OCI-LY3 (cell line): ENCODE measurements around the gene LSM12.

Experiments
- H2AFZ ChIP-seq: fragments of 200-600, 300-600 bp; shearing (Covaris generic); 2 replicates; pipeline ENCODE4 v1.6.0; 2014; ENCODE audit warnings: antibody characterized with exemption, low read depth, low read length
- H3K27ac ChIP-seq: fragments of 200-600, 300-600 bp; sonication (generic); 2 replicates; pipeline ENCODE4 v1.5.1; 2014; ENCODE audit warnings: mild to moderate bottlenecking, low read length, moderate library complexity, mixed read lengths
- H3K27me3 ChIP-seq: fragments of 200-600, 300-600 bp; sonication (generic); 2 replicates; pipeline ENCODE4 v1.6.1; 2014; ENCODE audit warnings: low read depth, low read length, mixed read lengths
- H3K36me3 ChIP-seq: fragments of 200-600, 300-600 bp; sonication (generic); replicated peaks from 2 replicates; pipeline ENCODE3; 2014; ENCODE audit warnings: low read depth, low read length, mixed read lengths
- H3K4me1 ChIP-seq: fragments of 300-600, 200-600 bp; sonication (generic); 2 replicates; pipeline ENCODE4 v1.6.1; 2014; ENCODE audit warnings: low read length, mixed read lengths
- H3K4me2 ChIP-seq: fragments of 200-600, 300-600 bp; sonication (generic); 2 replicates; pipeline ENCODE4 v1.6.1; 2014; ENCODE audit warnings: low read length, mixed read lengths
- H3K4me3 ChIP-seq: fragments of 300-600, 200-600 bp; sonication (generic); 2 replicates; pipeline ENCODE4 v1.5.1; 2014; ENCODE audit warnings: antibody characterized with exemption, mild to moderate bottlenecking, low read length, moderate library complexity
- H3K79me2 ChIP-seq: fragments of 300-600, 200-600 bp; shearing (Covaris generic); 2 replicates; pipeline ENCODE4 v1.6.1; 2014; ENCODE audit warnings: mild to moderate bottlenecking, low read length, mixed read lengths
- H3K9ac ChIP-seq: fragments of 300-600, 200-600 bp; shearing (Covaris generic); 2 replicates; pipeline ENCODE4 v1.6.0; 2014; ENCODE audit warnings: mild to moderate bottlenecking, low read length, moderate library complexity
- H3K9me3 ChIP-seq: fragments of 200-600, 300-600 bp; shearing (Covaris generic); 2 replicates; pipeline ENCODE4 v1.6.1; 2014; ENCODE audit warnings: low read length, mixed read lengths; ENCODE audit not compliant: insufficient read depth
- H4K20me1 ChIP-seq: fragments of 200-600, 300-600 bp; sonication (generic); 2 replicates; pipeline ENCODE4 v1.6.1; 2016; ENCODE audit warnings: low read length, mixed read lengths; ENCODE audit not compliant: insufficient read depth
- EZH2phosphoT487 ChIP-seq: fragments of 200-600 bp; shearing (Covaris generic); IDR thresholded peaks from 2 replicates; pipeline ENCODE4 v1.6.1; 2018; ENCODE audit warnings: antibody characterized with exemption, mixed run types, low read depth
- TF ChIP-seq, protein P1 (sequence below): fragments of 200-600, 300-600 bp; sonication (generic); IDR thresholded peaks from 2 replicates; pipeline ENCODE4 v1.5.1; 2014; ENCODE audit warnings: antibody characterized with exemption, low read length, low read depth

The LSM12 gene

DNA sequence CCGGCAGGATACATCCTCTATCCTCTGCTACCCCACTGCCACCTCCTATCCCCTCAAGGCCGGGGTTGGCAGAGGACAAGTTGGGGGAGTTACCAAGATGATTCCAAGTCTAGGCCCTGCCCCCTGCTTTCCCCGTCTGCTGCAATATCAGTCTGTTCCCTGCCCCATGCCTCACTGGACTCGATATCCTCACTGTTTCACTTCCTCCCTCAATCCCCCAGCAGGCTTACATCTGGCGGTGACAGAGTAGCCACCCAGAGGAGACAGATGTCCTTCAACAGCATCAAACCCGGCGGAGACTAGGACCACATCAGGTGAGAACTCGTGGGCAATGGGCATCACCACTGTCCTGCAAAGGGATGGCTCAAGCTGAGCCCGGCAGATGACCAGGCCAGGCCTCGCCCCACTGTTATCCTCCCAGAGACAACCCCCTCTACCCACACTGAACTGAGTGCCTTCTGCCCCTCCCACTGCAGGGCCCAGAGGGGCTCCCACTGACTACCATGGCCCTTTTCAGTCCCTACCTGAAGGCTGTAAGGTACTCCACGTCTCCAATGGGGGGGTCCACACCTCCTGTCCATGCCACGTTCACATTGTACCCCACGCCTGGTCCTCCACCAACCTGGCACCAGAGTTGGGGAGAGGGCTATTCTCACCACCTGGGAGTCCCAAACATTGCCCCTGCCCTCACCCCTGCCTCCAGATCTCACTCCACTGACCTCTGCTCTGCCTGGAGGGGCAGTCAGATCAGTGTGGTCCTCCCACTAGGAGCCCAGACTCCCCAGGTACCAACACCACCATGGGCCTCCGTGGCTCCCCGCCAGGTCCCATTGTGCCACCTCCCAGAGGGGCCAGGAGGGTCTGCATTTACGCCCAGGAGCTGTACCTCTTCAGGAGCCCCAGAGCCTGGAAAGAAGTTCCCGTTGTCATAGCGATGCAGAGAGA is 13.7 kb upstream of the LSM12 start:
- H3K9ac ChIP-seq, result no peak overlapping the region
- H3K36me3 ChIP-seq, result peaks cover 26% of the 10 kb centered on the region
- H3K27ac ChIP-seq, result no peak overlapping the region
- H3K9me3 ChIP-seq, result no peaks in the 10 kb centered on the region
- H4K20me1 ChIP-seq, result no peaks in the 10 kb centered on the region
- TF ChIP-seq, protein P1, sequence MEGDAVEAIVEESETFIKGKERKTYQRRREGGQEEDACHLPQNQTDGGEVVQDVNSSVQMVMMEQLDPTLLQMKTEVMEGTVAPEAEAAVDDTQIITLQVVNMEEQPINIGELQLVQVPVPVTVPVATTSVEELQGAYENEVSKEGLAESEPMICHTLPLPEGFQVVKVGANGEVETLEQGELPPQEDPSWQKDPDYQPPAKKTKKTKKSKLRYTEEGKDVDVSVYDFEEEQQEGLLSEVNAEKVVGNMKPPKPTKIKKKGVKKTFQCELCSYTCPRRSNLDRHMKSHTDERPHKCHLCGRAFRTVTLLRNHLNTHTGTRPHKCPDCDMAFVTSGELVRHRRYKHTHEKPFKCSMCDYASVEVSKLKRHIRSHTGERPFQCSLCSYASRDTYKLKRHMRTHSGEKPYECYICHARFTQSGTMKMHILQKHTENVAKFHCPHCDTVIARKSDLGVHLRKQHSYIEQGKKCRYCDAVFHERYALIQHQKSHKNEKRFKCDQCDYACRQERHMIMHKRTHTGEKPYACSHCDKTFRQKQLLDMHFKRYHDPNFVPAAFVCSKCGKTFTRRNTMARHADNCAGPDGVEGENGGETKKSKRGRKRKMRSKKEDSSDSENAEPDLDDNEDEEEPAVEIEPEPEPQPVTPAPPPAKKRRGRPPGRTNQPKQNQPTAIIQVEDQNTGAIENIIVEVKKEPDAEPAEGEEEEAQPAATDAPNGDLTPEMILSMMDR, result no peak
- no peak for TF ChIP-seq EZH2phosphoT487
- no peak overlapping the region for H3K4me3 ChIP-seq
- H3K4me2 ChIP-seq, result no peak overlapping the region
- H3K4me1 ChIP-seq, result peaks cover 7% of the 10 kb centered on the region; the same call in 1 of the 2 replicates
- H3K79me2 ChIP-seq, result no peaks in the 10 kb centered on the region
- no peak overlapping the region for H2AFZ ChIP-seq
- H3K27me3 ChIP-seq, result no peaks in the 10 kb centered on the region

DNA sequence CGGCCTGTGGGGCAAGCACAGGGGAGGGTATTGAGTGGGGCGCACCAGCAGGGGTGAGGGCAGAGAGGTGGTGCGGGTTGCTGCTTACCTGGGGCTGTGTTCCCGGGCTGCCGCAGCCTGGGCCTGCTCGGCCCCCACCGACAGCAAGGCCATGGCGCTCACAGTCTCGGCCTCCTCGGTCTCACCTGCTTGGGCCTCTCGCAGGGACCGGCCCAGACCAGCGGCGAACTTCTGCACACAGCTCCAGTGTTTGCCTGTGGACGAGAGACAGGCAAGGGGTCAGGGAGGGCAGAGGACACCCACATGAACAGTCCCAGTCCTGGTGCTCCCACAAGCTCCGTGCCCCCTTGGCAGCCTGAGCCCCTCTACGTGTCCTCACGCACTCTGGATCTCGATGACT is 11.9 kb upstream of the LSM12 start:
- Histone ChIP-seq H3K36me3 (peaks cover 26% of the 10 kb centered on the region), H3K9me3 (no peaks in the 10 kb centered on the region), H4K20me1 (no peaks in the 10 kb centered on the region), H3K9ac (no peak overlapping the region), H2AFZ (no peak overlapping the region), H3K4me3 (no peak overlapping the region), H3K4me1 (peaks cover 7% of the 10 kb centered on the region; the same call in 1 of the 2 replicates), H3K27me3 (no peaks in the 10 kb centered on the region), H3K79me2 (no peaks in the 10 kb centered on the region), H3K27ac (no peak overlapping the region), H3K4me2 (no peak overlapping the region)
- TF ChIP-seq EZH2phosphoT487, result no peak
- TF ChIP-seq, protein P1, result no peak

DNA sequence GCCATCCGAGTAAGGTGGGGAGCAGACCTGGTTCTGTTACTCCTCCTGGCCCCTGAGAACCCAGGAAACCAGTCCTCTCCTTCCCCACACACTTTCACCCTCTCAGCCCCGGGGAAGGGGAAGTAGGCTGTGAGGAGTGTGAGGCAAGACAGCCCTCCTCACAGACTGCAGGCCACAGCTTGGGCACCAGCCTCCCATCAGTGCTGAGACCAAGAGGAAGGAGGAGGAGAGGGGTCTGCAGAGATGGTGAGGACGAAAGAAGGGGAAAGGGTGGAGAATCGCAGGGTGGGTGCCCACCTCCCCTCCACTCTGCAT is 11.1 kb upstream of the LSM12 start:
- Histone ChIP-seq H4K20me1 (no peaks in the 10 kb centered on the region), H2AFZ (no peak overlapping the region), H3K9ac (no peak overlapping the region), H3K9me3 (no peaks in the 10 kb centered on the region), H3K27ac (no peak overlapping the region), H3K4me2 (no peak overlapping the region), H3K79me2 (peaks cover 7% of the 10 kb centered on the region), H3K27me3 (no peaks in the 10 kb centered on the region), H3K4me3 (no peak overlapping the region), H3K4me1 (peaks cover 7% of the 10 kb centered on the region; the same call in 1 of the 2 replicates), H3K36me3 (peaks cover 26% of the 10 kb centered on the region)
- TF ChIP-seq EZH2phosphoT487, result no peak
- TF ChIP-seq, protein P1, result no peak

DNA sequence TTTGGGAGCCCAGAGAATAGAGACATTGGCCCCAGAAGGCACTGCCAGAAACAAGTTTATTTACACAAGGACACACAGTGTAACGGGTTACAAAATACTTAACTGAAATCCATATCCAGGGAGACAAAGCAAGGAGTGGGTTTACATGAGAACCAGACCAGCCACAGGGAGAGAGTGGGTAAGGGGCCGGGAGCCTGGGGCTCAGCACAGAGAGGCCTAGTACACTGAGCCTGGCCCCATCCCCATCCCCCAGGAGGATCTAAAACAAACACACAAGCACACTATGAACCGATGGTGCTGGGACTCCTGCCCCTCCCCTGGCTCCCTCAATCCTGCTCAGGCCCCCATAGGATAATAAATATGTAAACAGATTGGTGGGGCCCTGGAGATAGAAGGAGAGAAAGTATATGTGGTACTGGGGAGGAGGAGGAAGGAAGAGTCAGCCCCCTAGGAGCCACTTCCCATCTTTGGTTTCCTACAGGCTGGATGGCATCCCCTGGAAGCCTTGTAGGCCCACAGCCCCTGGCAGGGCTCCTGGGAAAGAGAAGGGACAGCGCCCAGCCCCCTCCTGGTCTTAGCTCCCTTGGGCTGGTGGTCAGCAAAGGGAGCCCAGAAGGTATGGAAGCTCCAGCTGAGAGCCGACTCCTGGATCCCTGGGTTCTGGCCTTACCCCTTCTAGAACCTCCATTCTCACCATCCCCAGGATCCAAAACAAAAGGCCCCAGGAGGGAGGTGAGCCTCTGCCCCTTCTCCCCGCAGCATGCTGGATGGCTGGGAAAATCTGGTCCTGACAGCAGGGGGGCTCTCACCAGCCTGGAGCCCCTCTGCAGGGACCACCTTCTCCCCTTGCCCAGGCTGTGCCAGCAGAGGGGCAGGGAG is 10.5 kb upstream of the LSM12 start:
- Histone ChIP-seq H3K9ac (no peak overlapping the region), H3K4me1 (peaks cover 8% of the 10 kb centered on the region), H3K27ac (no peak overlapping the region), H3K79me2 (peaks cover 10% of the 10 kb centered on the region), H4K20me1 (no peaks in the 10 kb centered on the region), H3K9me3 (no peaks in the 10 kb centered on the region), H2AFZ (no peak overlapping the region), H3K4me3 (no peak overlapping the region), H3K36me3 (peaks cover 24% of the 10 kb centered on the region), H3K4me2 (no peak overlapping the region), H3K27me3 (no peaks in the 10 kb centered on the region)
- TF ChIP-seq, protein P1, result no peak
- no peak for TF ChIP-seq EZH2phosphoT487
